Fibroblast of the aortic adventitia (primary cell): ENCODE results near the gene ZAR1. TPM values are rescaled to one million over a fixed set of nuclear protein-coding genes. Genes with fewer than 3 reads are reported as not detected.
"Not testable (repeated sequence)": the region's sequence is repeated elsewhere in the genome, so short reads cannot be mapped to it uniquely, and the experiment has no call there.

Experiments used
- DNase-seq: peaks from one replicate; pipeline ENCODE4 v3.0.0-alpha.2; 2010; ENCODE audit warnings: low read depth
- H3K4me3 ChIP-seq: 2 replicates; pipeline ENCODE4 v1.5.1; 2011; ENCODE audit warnings: low read depth, mild to moderate bottlenecking, control low read depth, low read length, moderate library complexity
- total RNA-seq: library from RNA; depleted of rRNA; stranded (reverse); fragments of >200 nt; gene quantifications from 2 replicates; pipeline ENCODE4 v1.2.3, GENCODE V29; 2012; ENCODE audit warnings: low replicate concordance
- TF ChIP-seq, protein P1 (sequence below): IDR thresholded peaks from 2 replicates; pipeline ENCODE4 v1.5.1; 2011; ENCODE audit warnings: mild to moderate bottlenecking, low read length, control low read depth, inconsistent platforms; ENCODE audit not compliant: insufficient read depth

The ZAR1 gene, protein sequence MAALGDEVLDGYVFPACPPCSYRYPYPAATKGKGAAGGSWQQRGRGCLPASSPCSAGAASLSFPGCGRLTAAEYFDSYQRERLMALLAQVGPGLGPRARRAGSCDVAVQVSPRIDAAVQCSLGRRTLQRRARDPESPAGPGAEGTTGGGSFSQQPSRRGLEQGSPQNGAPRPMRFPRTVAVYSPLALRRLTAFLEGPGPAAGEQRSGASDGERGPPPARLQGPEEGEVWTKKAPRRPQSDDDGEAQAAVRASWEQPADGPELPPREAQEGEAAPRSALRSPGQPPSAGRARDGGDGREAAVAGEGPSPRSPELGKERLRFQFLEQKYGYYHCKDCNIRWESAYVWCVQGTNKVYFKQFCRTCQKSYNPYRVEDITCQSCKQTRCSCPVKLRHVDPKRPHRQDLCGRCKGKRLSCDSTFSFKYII
- not detected in 2 replicates for total RNA-seq

DNA sequence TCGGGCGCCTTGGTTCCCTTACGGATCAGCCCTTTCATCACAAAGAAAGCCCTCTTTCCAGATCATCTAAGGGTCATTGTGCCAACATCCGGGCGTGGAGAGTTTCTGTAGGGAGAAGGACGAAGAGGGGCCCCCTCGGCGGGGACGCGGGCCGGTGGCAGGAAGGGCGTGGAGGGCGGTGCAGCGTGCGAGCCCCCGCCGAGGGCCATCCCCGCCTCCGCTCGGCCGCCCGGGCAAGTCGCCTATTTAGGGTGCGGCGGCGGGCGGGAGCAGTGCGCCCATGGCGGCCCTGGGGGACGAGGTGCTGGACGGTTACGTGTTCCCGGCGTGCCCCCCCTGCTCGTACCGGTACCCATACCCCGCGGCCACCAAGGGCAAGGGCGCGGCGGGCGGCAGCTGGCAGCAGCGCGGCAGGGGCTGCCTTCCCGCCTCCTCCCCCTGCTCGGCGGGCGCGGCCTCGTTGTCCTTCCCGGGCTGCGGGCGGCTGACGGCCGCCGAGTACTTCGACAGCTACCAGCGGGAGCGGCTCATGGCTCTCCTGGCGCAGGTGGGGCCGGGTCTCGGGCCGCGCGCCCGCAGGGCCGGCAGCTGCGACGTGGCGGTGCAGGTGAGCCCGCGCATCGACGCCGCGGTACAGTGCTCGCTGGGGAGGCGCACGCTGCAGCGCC, at the start of gene ZAR1:
Gene ZAR1 (plus strand): TSS at position 241 of the 668 bp plus-strand sequence. CDS start 40 bp downstream, at position 281.
- no peak for DNase-seq
- H3K4me3 ChIP-seq = peak within 1 kb of the TSS; percentile 17
- TF ChIP-seq, protein P1, sequence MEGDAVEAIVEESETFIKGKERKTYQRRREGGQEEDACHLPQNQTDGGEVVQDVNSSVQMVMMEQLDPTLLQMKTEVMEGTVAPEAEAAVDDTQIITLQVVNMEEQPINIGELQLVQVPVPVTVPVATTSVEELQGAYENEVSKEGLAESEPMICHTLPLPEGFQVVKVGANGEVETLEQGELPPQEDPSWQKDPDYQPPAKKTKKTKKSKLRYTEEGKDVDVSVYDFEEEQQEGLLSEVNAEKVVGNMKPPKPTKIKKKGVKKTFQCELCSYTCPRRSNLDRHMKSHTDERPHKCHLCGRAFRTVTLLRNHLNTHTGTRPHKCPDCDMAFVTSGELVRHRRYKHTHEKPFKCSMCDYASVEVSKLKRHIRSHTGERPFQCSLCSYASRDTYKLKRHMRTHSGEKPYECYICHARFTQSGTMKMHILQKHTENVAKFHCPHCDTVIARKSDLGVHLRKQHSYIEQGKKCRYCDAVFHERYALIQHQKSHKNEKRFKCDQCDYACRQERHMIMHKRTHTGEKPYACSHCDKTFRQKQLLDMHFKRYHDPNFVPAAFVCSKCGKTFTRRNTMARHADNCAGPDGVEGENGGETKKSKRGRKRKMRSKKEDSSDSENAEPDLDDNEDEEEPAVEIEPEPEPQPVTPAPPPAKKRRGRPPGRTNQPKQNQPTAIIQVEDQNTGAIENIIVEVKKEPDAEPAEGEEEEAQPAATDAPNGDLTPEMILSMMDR = no peak

GRCh38 chr4:48440914-48441313, 49.1 kb upstream of the ZAR1 start:
- DNase-seq = not testable (repeated sequence)

DNA sequence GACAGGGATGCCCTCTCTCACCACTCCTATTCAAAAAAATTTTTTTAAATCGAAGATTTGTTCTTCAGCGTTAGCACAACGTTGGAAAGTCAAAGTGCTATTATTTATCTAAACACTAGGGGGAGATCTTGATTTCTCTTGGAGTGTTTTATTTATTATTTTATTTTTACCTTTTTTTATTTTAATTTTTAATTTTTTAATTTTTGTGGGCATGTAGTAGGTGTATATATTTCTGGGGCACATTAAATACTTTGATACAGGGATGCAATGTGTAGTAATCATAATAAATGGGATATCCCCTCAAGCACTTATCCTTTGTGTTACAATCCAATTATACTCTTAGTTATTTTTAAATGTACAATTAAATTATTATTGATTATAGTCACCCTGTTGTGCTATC, 44.3 kb upstream of the ZAR1 start:
- TF ChIP-seq, protein P1 = peak; percentile 59
- peak; percentile 43 for DNase-seq
- no peak overlapping the region for H3K4me3 ChIP-seq

More at GRCh38 chr4:48440914-48441313, 49.1 kb upstream of the ZAR1 start:
- H3K4me3 ChIP-seq = not testable (repeated sequence)

- no peak for DNase-seq
- TF ChIP-seq, protein P1 = no peak
- no peak overlapping the region for H3K4me3 ChIP-seq
These were observed 43.4 kb upstream of the ZAR1 start for GRCh38 chr4:48446642-48447041.

DNA sequence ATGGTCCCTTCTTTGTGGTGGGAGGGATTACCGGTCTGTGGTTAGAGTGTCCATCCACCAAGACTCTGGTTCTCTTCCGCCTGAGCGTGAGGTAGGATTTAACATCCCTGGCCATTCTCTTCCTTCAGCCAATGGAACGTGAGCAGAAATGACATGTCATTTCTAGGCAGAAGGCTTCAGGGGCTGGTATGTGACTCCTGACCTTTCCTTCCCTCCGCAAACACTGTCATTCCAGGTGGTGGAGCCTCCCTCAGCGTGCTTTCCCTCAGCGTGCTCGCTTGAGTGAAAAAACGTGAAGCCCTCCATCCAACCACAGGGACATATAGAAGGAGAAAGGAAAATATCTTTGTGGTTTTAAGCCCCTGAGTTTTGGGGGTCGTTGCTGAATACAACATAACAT, 40.9 kb upstream of the ZAR1 start:
- TF ChIP-seq, protein P1 = no peak
- DNase-seq = no peak
- H3K4me3 ChIP-seq = no peak overlapping the region

- no peak for DNase-seq
- no peak overlapping the region for H3K4me3 ChIP-seq
- TF ChIP-seq, protein P1 = no peak
These were observed 39.3 kb upstream of the ZAR1 start for GRCh38 chr4:48450740-48451139.

- H3K4me3 ChIP-seq, DNase-seq: not testable (repeated sequence)
These were observed 38.4 kb upstream of the ZAR1 start for GRCh38 chr4:48451656-48452055.

DNA sequence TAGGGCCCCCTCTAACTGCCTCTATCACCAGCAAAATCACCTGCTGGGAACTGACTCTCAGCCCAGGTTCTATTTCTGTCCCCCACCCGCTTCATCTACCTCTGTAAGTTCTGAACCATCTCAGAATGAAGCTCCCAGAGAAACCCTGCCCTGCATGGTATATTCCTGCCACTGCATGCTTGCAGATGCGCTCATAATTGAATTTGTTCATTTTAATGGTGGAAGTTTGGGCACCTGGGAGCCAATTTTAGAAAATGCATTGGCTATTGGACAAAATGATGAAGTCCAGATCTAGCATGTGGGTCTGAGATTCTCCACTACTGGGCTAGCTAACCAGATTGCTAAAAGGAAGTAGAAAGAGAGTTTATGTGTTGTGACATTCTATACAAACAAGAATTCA, 35.5 kb upstream of the ZAR1 start:
- DNase-seq = no peak
- TF ChIP-seq, protein P1 = no peak
- H3K4me3 ChIP-seq = no peak overlapping the region
